GM23338 (cell line): ENCODE results near the gene GSG1L. TPM values are rescaled to one million over a fixed set of nuclear protein-coding genes. Genes with fewer than 3 reads are reported as not detected.

Source experiments
- ATAC-seq: fragments of 200-7000 bp; cut with Tn5 transposase; 3 replicates; pipeline ENCODE4 v1.9.1; 2020
- DNase-seq: peaks from one replicate; pipeline ENCODE4 v3.0.0-alpha.2; 2015; ENCODE audit warnings: low spot score
- H2AFZ ChIP-seq: fragments of 200-600 bp; sonication (generic); 2 replicates; pipeline ENCODE4 v1.8.0; 2016; ENCODE audit warnings: antibody characterized with exemption, mild to moderate bottlenecking, moderate library complexity
- H3F3A ChIP-seq: fragments of 200-600 bp; sonication (generic); replicated peaks from 2 replicates; pipeline ENCODE4 v1.8.0; 2017; ENCODE audit warnings: antibody characterized with exemption, mixed run types, low read depth
- H3K27ac ChIP-seq: fragments of 200-600 bp; sonication (generic); 2 replicates; pipeline ENCODE4 v1.6.1; 2016; ENCODE audit warnings: low read depth
- H3K27me3 ChIP-seq: fragments of 200-600 bp; sonication (generic); 2 replicates; pipeline ENCODE4 v1.8.0; 2016; ENCODE audit warnings: mild to moderate bottlenecking, mixed run types, moderate library complexity; ENCODE audit not compliant: insufficient read depth
- H3K36me3 ChIP-seq: fragments of 200-600 bp; sonication (generic); 2 replicates; pipeline ENCODE4 v1.8.0; 2016; ENCODE audit warnings: mild to moderate bottlenecking; ENCODE audit not compliant: insufficient read depth
- H3K4me1 ChIP-seq: fragments of 200-600 bp; sonication (generic); 2 replicates; pipeline ENCODE4 v1.8.0; 2016; ENCODE audit warnings: mild to moderate bottlenecking, moderate library complexity; ENCODE audit not compliant: insufficient read depth
- H3K4me2 ChIP-seq: fragments of 200-600 bp; sonication (generic); 2 replicates; pipeline ENCODE4 v1.7.1; 2017; ENCODE audit warnings: mixed run types
- H3K4me3 ChIP-seq: fragments of 200-600 bp; sonication (generic); 2 replicates; pipeline ENCODE4 v1.6.1; 2016; ENCODE audit warnings: mixed run types
- H3K79me2 ChIP-seq: fragments of 200-600 bp; sonication (generic); replicated peaks from 2 replicates; pipeline ENCODE4 v1.8.0; 2017; ENCODE audit warnings: mild to moderate bottlenecking; ENCODE audit not compliant: insufficient read depth
- H3K9me2 ChIP-seq: fragments of 200-600 bp; sonication (generic); 2 replicates; pipeline ENCODE4 v1.8.0; 2017; ENCODE audit not compliant: insufficient read depth
- H4K20me1 ChIP-seq: fragments of 200-600 bp; sonication (generic); replicated peaks from 2 replicates; pipeline ENCODE4 v1.8.0; 2017; ENCODE audit warnings: mild to moderate bottlenecking; ENCODE audit not compliant: insufficient read depth
- H3K27ac Mint-ChIP-seq: 2 replicates; pipeline ENCODE4 v1.8.0; 2020; ENCODE audit warnings: inconsistent platforms, mild to moderate bottlenecking, moderate library complexity, mixed read lengths
- H3K27me3 Mint-ChIP-seq: 3 replicates; pipeline ENCODE4 v1.8.0; 2022; ENCODE audit warnings: low read depth, mild to moderate bottlenecking, moderate library complexity, mixed read lengths, inconsistent platforms; ENCODE audit not compliant: insufficient read depth, poor library complexity
- H3K36me3 Mint-ChIP-seq: 3 replicates; pipeline ENCODE4 v1.8.0; 2021; ENCODE audit warnings: low read depth, mild to moderate bottlenecking, inconsistent platforms, moderate library complexity, mixed read lengths
- H3K4me1 Mint-ChIP-seq: 3 replicates; pipeline ENCODE4 v1.8.0; 2020; ENCODE audit warnings: mild to moderate bottlenecking, inconsistent platforms, mixed read lengths
- H3K4me3 Mint-ChIP-seq: 3 replicates; pipeline ENCODE4 v1.8.0; 2021; ENCODE audit warnings: moderate library complexity, mild to moderate bottlenecking, inconsistent platforms, mixed read lengths
- H3K9me3 Mint-ChIP-seq: 3 replicates; pipeline ENCODE4 v1.8.0; 2020; ENCODE audit warnings: moderate library complexity, mild to moderate bottlenecking, inconsistent platforms, mixed read lengths
- CTCF ChIP-seq, 2 experiments: fragments of 200-600 bp in 1 of 2; sonication (generic) in 1 of 2; conservative IDR thresholded peaks; 2 replicates each; pipeline versions ENCODE4 v1.5.1 to v1.6.1; 2016 to 2017; ENCODE audit warnings: antibody characterized with exemption in 2 of 2, low read depth in 2 of 2, mild to moderate bottlenecking in 2 of 2, moderate library complexity in 1 of 2
- ETS1 ChIP-seq: IDR thresholded peaks from 2 replicates; pipeline ENCODE4 v1.6.1; 2016; ENCODE audit warnings: antibody characterized with exemption
- EZH2 ChIP-seq: fragments of 200-600 bp; sonication (generic); IDR thresholded peaks from one replicate; pipeline ENCODE4 v1.8.0; 2017; ENCODE audit warnings: antibody characterized with exemption, mild to moderate bottlenecking, low read depth; ENCODE audit not compliant: unreplicated experiment
- EZH2phosphoT487 ChIP-seq: fragments of 200-600 bp; sonication (generic); IDR thresholded peaks from one replicate; pipeline ENCODE4 v1.8.1; 2018; ENCODE audit warnings: antibody characterized with exemption; ENCODE audit not compliant: unreplicated experiment
- JUNB ChIP-seq: IDR thresholded peaks from one replicate; pipeline ENCODE4 v1.6.1; 2016; ENCODE audit warnings: antibody characterized with exemption; ENCODE audit not compliant: unreplicated experiment
- NANOG ChIP-seq: IDR thresholded peaks from 2 replicates; pipeline ENCODE4 v1.6.1; 2016; ENCODE audit warnings: antibody characterized with exemption, borderline replicate concordance
- REST ChIP-seq: IDR thresholded peaks from one replicate; pipeline ENCODE4 v1.6.1; 2018; ENCODE audit warnings: antibody characterized with exemption; ENCODE audit not compliant: unreplicated experiment
- ZNF114 ChIP-seq: fragments of 250-450 bp; sonication (Bioruptor Pico); IDR thresholded peaks from 2 replicates; pipeline ENCODE4 v1.5.0; 2020; ENCODE audit warnings: mild to moderate bottlenecking, moderate library complexity
- ZNF331 ChIP-seq: fragments of 250-450 bp; sonication (Bioruptor Pico); IDR thresholded peaks from 2 replicates; pipeline ENCODE4 v1.5.0; 2020; ENCODE audit warnings: low read depth, mild to moderate bottlenecking, moderate library complexity
- ZNF462 ChIP-seq: fragments of 250-450 bp; sonication (Bioruptor Pico); IDR thresholded peaks from 2 replicates; pipeline ENCODE4 v1.5.0; 2020; ENCODE audit warnings: mild to moderate bottlenecking, moderate library complexity
- polyA plus RNA-seq: library from polyadenylated mRNA; unstranded; fragments of >200 nt; fragmentation: Nextera tagmentation; extraction: Ambion mirVana; gene quantifications from 2 replicates; pipeline ENCODE4 v1.2.1, GENCODE V29; 2016
- total RNA-seq: library from RNA; depleted of rRNA; stranded (reverse); fragments of >200 nt; shearing (Covaris generic); gene quantifications from 2 replicates; pipeline ENCODE4 v1.2.3, GENCODE V29; 2014

Gene GSG1L
- total and polyA plus RNA-seq, 2 experiments from 2014 or later: 0.36 to 0.63 TPM

GRCh38 chr16:28014851-28015250, 48.7 kb downstream of the GSG1L start (continued):
- no peak for TF ChIP-seq ZNF462 (CRISPR knock-in tag)
- no peak for TF ChIP-seq ZNF331 (CRISPR knock-in tag)
- TF ChIP-seq CTCF (conservative IDR thresholded peaks at IDR 0.05; ENCODE audit: low read depth in 2 of 2): no peak
- no peak for TF ChIP-seq NANOG
- TF ChIP-seq JUNB: no peak

- Histone ChIP-seq H3K36me3 (no peaks in the 10 kb centered on the region), H3K27ac (no peak overlapping the region), H4K20me1 (no peaks in the 10 kb centered on the region), H3K27me3 (no peaks in the 10 kb centered on the region), H3K4me3 (no peak overlapping the region), H3K9me2 (no peaks in the 10 kb centered on the region), H3F3A (no peaks in the 10 kb centered on the region), H3K4me1 (no peaks in the 10 kb centered on the region), H3K4me2 (no peak overlapping the region), H3K79me2 (no peaks in the 10 kb centered on the region), H2AFZ (no peak overlapping the region)
- H3K27me3 Mint-ChIP-seq: peaks cover 10% of the 10 kb centered on the region
- H3K4me1 Mint-ChIP-seq: no peaks in the 10 kb centered on the region
- H3K9me3 Mint-ChIP-seq: no peaks in the 10 kb centered on the region; the same call in 2 of the 3 replicates
- DNase-seq: no peak
- no peak overlapping the region for H3K4me3 Mint-ChIP-seq
- no peak for ATAC-seq
- H3K36me3 Mint-ChIP-seq: no peaks in the 10 kb centered on the region; the same call in 2 of the 3 replicates
- no peak overlapping the region for H3K27ac Mint-ChIP-seq
- TF ChIP-seq EZH2phosphoT487 (no peak), ETS1 (no peak), ZNF114 (no peak), NANOG (no peak), REST (no peak), EZH2 (no peak), JUNB (no peak)
Observed at GRCh38 chr16:28013878-28014277, 49.6 kb downstream of the GSG1L start.
